WTC11 (cell line): ENCODE results near the gene SLC9A7. TPM values are rescaled to one million over a fixed set of nuclear protein-coding genes. Genes with fewer than 3 reads are reported as not detected.

Experiments used
- ATAC-seq: fragments of 200-7000 bp; cut with Tn5 transposase; 2 replicates; pipeline ENCODE4 v1.10.0; 2021; ENCODE audit warnings: mild to moderate bottlenecking, moderate library complexity
- CTCF ChIA-PET: fragments of 300-600 bp; sonication (Branson Sonifier 250); formaldehyde crosslinking; loops from one replicate; lab custom pipeline; 2021; ENCODE audit warnings: antibody characterized with exemption; lab: Charles Lee
- POLR2A ChIA-PET: fragments of 350-600 bp; sonication (Branson Sonifier 250); formaldehyde crosslinking; loops from one replicate; lab custom pipeline; 2021; ENCODE audit warnings: antibody characterized with exemption; lab: Charles Lee
- DNase-seq: peaks from one replicate; pipeline ENCODE4 v3.0.0; 2021; ENCODE audit warnings: low spot score
- H3K27ac Mint-ChIP-seq: 2 replicates; pipeline ENCODE4 v1.8.0; 2021; ENCODE audit warnings: mixed read lengths
- H3K27me3 Mint-ChIP-seq: 2 replicates; pipeline ENCODE4 v1.8.0; 2021; ENCODE audit warnings: low read depth, mild to moderate bottlenecking, moderate library complexity, mixed read lengths
- H3K36me3 Mint-ChIP-seq: 2 replicates; pipeline ENCODE4 v1.8.0; 2021; ENCODE audit warnings: mixed read lengths
- H3K4me1 Mint-ChIP-seq: 2 replicates; pipeline ENCODE4 v1.8.0; 2022; ENCODE audit warnings: mixed read lengths
- H3K4me3 Mint-ChIP-seq: 2 replicates; pipeline ENCODE4 v1.8.0; 2021; ENCODE audit warnings: mild to moderate bottlenecking, moderate library complexity, mixed read lengths
- H3K9me3 Mint-ChIP-seq: 2 replicates; pipeline ENCODE4 v1.8.0; 2021; ENCODE audit warnings: mixed read lengths
- ATF1 ChIP-seq: sonication (generic); formaldehyde crosslinking; IDR thresholded peaks from 2 replicates; pipeline ENCODE4 v1.8.1; 2023; ENCODE audit warnings: mild to moderate bottlenecking, moderate library complexity, missing genetic modification reagents
- CREB1 ChIP-seq: sonication (generic); formaldehyde crosslinking; IDR thresholded peaks from 2 replicates; pipeline ENCODE4 v1.8.0; 2023; ENCODE audit warnings: mild to moderate bottlenecking, missing genetic modification reagents
- CREM ChIP-seq: sonication (generic); formaldehyde crosslinking; IDR thresholded peaks from 2 replicates; pipeline ENCODE4 v1.8.1; 2022; ENCODE audit warnings: mild to moderate bottlenecking, missing genetic modification reagents, moderate library complexity
- E2F5 ChIP-seq: sonication (generic); formaldehyde crosslinking; IDR thresholded peaks from 2 replicates; pipeline ENCODE4 v1.8.1; 2022; ENCODE audit warnings: mild to moderate bottlenecking, moderate library complexity, missing genetic modification reagents
- ELF4 ChIP-seq: sonication (generic); formaldehyde crosslinking; IDR thresholded peaks from 2 replicates; pipeline ENCODE4 v1.8.1; 2022; ENCODE audit warnings: low read depth, mild to moderate bottlenecking, moderate library complexity, missing genetic modification reagents
- ETV6 ChIP-seq: sonication (generic); formaldehyde crosslinking; IDR thresholded peaks from 2 replicates; pipeline ENCODE4 v1.8.1; 2022; ENCODE audit warnings: mild to moderate bottlenecking, missing genetic modification reagents
- FOXP1 ChIP-seq: sonication (generic); formaldehyde crosslinking; IDR thresholded peaks from 2 replicates; pipeline ENCODE4 v1.8.0; 2022; ENCODE audit warnings: missing genetic modification reagents, mild to moderate bottlenecking, moderate library complexity, borderline replicate concordance
- GABPB1 ChIP-seq: sonication (generic); formaldehyde crosslinking; IDR thresholded peaks from 2 replicates; pipeline ENCODE4 v1.8.1; 2023; ENCODE audit warnings: mild to moderate bottlenecking, missing genetic modification reagents
- GTF2I ChIP-seq: fragments of 250-450 bp; sonication (Bioruptor Pico); conservative IDR thresholded peaks from 2 replicates; pipeline ENCODE4 v1.4.0; 2021; ENCODE audit warnings: mild to moderate bottlenecking
- JUN ChIP-seq: sonication (generic); formaldehyde crosslinking; IDR thresholded peaks from 2 replicates; pipeline ENCODE4 v1.8.0; 2023; ENCODE audit warnings: mild to moderate bottlenecking, missing genetic modification reagents
- KAT7 ChIP-seq: sonication (generic); formaldehyde crosslinking; IDR thresholded peaks from 2 replicates; pipeline ENCODE4 v1.8.1; 2023; ENCODE audit warnings: missing genetic modification reagents, mild to moderate bottlenecking, borderline replicate concordance
- MAX ChIP-seq: sonication (generic); formaldehyde crosslinking; IDR thresholded peaks from 2 replicates; pipeline ENCODE4 v1.8.0; 2022; ENCODE audit warnings: mild to moderate bottlenecking, missing genetic modification reagents
- NFE2L1 ChIP-seq: sonication (generic); formaldehyde crosslinking; IDR thresholded peaks from 2 replicates; pipeline ENCODE4 v1.8.1; 2023; ENCODE audit warnings: missing genetic modification reagents
- NFYB ChIP-seq: sonication (generic); formaldehyde crosslinking; conservative IDR thresholded peaks from 2 replicates; pipeline ENCODE4 v1.8.0; 2022; ENCODE audit warnings: low read depth, missing genetic modification reagents
- NR1H2 ChIP-seq: sonication (generic); formaldehyde crosslinking; IDR thresholded peaks from 2 replicates; pipeline ENCODE4 v1.9.0; 2021; ENCODE audit warnings: mild to moderate bottlenecking, moderate library complexity, missing genetic modification reagents
- NR3C1 ChIP-seq: sonication (generic); formaldehyde crosslinking; conservative IDR thresholded peaks from 2 replicates; pipeline ENCODE4 v1.8.1; 2023; ENCODE audit warnings: low read depth, mild to moderate bottlenecking, missing genetic modification reagents
- RELA ChIP-seq: sonication (generic); formaldehyde crosslinking; IDR thresholded peaks from 2 replicates; pipeline ENCODE4 v1.8.1; 2022; ENCODE audit warnings: missing genetic modification reagents, mild to moderate bottlenecking, borderline replicate concordance
- SP1 ChIP-seq: sonication (generic); formaldehyde crosslinking; conservative IDR thresholded peaks from 2 replicates; pipeline ENCODE4 v1.8.1; 2022; ENCODE audit warnings: missing genetic modification reagents
- TEAD1 ChIP-seq: sonication (generic); formaldehyde crosslinking; IDR thresholded peaks from 2 replicates; pipeline ENCODE4 v1.8.0; 2022; ENCODE audit warnings: mild to moderate bottlenecking, missing genetic modification reagents
- TP53 ChIP-seq: sonication (generic); formaldehyde crosslinking; IDR thresholded peaks from 2 replicates; pipeline ENCODE4 v1.8.1; 2023; ENCODE audit warnings: mild to moderate bottlenecking, missing genetic modification reagents
- USF1 ChIP-seq: sonication (generic); formaldehyde crosslinking; IDR thresholded peaks from 2 replicates; pipeline ENCODE4 v1.8.0; 2022; ENCODE audit warnings: mild to moderate bottlenecking, missing genetic modification reagents
- ZBTB21 ChIP-seq: sonication (generic); formaldehyde crosslinking; IDR thresholded peaks from 2 replicates; pipeline ENCODE4 v1.8.1; 2023; ENCODE audit warnings: mild to moderate bottlenecking, missing genetic modification reagents, borderline replicate concordance
- ZNF396 ChIP-seq: fragments of 250-450 bp; sonication (Bioruptor Pico); IDR thresholded peaks from 2 replicates; pipeline ENCODE4 v1.8.0; 2021; ENCODE audit warnings: mild to moderate bottlenecking, moderate library complexity, borderline replicate concordance
- ZNF532 ChIP-seq: fragments of 250-450 bp; sonication (Bioruptor Pico); IDR thresholded peaks from 2 replicates; pipeline ENCODE4 v1.9.0; 2021; ENCODE audit warnings: mild to moderate bottlenecking, borderline replicate concordance
- ZNF671 ChIP-seq: fragments of 250-450 bp; sonication (Bioruptor Pico); IDR thresholded peaks from 2 replicates; pipeline ENCODE4 v1.8.0; 2021; ENCODE audit warnings: mild to moderate bottlenecking
- total RNA-seq: library from RNA; stranded (reverse); gene quantifications from 3 replicates; pipeline ENCODE4 v1.2.3, GENCODE V29; 2021
- TF ChIP-seq, protein P1 (sequence below): sonication (generic); formaldehyde crosslinking; IDR thresholded peaks from 2 replicates; pipeline ENCODE4 v1.8.1; 2023; ENCODE audit warnings: mild to moderate bottlenecking, missing genetic modification reagents, moderate library complexity
- TF ChIP-seq, protein P2 (sequence below): sonication (generic); formaldehyde crosslinking; IDR thresholded peaks from 2 replicates; pipeline ENCODE4 v1.8.1; 2022; ENCODE audit warnings: mild to moderate bottlenecking, missing genetic modification reagents, moderate library complexity, borderline replicate concordance
- TF ChIP-seq, protein P3 (sequence below): fragments of 250-450 bp; sonication (Bioruptor Pico); IDR thresholded peaks from 2 replicates; pipeline ENCODE4 v1.9.0; 2021; ENCODE audit warnings: mild to moderate bottlenecking

Gene SLC9A7
- total RNA-seq, 1 experiment from 2014 or later, result 18.0 TPM

DNA sequence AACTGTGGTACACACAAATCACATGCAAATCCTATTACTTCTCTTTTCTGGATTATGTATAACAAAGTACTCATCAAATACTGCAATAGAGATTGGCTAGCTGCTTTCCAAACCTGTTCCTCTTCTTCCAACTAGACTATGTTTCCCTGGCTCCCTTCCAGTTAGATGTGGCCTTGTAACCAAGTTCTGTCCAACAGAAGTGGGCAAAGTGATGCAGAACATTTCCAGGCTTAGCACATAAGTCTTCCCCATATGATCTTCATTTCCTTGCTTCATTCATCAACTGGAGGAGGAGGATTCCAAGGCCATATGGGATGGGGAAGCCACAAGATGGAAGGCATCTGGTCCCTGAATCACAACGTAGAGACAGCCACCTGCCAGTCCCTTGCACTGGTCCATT, 8.0 kb downstream of the SLC9A7 start:
- TF ChIP-seq ZNF671 (CRISPR knock-in tag), result no peak
- TF ChIP-seq, protein P1, sequence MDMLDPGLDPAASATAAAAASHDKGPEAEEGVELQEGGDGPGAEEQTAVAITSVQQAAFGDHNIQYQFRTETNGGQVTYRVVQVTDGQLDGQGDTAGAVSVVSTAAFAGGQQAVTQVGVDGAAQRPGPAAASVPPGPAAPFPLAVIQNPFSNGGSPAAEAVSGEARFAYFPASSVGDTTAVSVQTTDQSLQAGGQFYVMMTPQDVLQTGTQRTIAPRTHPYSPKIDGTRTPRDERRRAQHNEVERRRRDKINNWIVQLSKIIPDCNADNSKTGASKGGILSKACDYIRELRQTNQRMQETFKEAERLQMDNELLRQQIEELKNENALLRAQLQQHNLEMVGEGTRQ (CRISPR knock-in tag), result no peak
- TF ChIP-seq NR1H2 (CRISPR knock-in tag), result no peak
- TF ChIP-seq ELF4, result no peak
- no peak for TF ChIP-seq KAT7
- no peak for TF ChIP-seq NFE2L1 (CRISPR knock-in tag)
- TF ChIP-seq, protein P2, sequence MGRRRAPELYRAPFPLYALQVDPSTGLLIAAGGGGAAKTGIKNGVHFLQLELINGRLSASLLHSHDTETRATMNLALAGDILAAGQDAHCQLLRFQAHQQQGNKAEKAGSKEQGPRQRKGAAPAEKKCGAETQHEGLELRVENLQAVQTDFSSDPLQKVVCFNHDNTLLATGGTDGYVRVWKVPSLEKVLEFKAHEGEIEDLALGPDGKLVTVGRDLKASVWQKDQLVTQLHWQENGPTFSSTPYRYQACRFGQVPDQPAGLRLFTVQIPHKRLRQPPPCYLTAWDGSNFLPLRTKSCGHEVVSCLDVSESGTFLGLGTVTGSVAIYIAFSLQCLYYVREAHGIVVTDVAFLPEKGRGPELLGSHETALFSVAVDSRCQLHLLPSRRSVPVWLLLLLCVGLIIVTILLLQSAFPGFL, result no peak
- TF ChIP-seq JUN (CRISPR knock-in tag), result no peak
- no peak for TF ChIP-seq CREB1
- no peak for TF ChIP-seq ZBTB21 (CRISPR knock-in tag)
- TF ChIP-seq E2F5 (CRISPR knock-in tag), result no peak
- TF ChIP-seq CREM (CRISPR knock-in tag), result no peak
- no peak for TF ChIP-seq ZNF532
- no peak for TF ChIP-seq RELA (CRISPR knock-in tag)
- TF ChIP-seq NFYB (CRISPR knock-in tag), result no peak
- no peak for TF ChIP-seq ZNF396 (CRISPR knock-in tag)
- no peak for TF ChIP-seq GTF2I
- no peak for TF ChIP-seq USF1
- TF ChIP-seq SP1 (CRISPR knock-in tag), result no peak
- TF ChIP-seq MAX (CRISPR knock-in tag), result no peak
- ATAC-seq (no peak), DNase-seq (no peak)
- Mint-ChIP-seq H3K27ac (no peak overlapping the region), H3K27me3 (no peaks in the 10 kb centered on the region), H3K4me1 (peaks cover 9% of the 10 kb centered on the region), H3K4me3 (no peak overlapping the region), H3K9me3 (peaks cover 9% of the 10 kb centered on the region), H3K36me3 (no peaks in the 10 kb centered on the region; the same call in 1 of the 2 replicates)
- ChIA-PET POLR2A (no interaction called here), CTCF (no interaction called here)

DNA sequence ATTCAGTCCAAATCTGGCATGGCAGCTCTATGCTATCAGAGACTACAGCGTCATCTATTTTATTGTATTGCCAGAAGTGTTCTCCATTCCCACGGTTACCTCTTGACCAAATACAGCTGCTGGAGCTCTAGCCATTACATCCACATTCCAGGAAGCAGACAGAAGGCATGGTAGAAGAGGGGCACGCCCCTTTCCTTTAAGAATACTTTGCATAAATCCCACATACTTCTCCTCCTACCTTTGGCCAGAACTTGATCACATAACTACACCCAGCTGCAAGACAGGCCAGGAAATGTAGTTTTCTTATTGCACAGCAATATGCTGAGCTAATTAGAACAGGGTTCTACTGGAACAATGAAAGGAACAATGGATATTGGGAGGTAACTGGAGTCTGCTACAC, 14.9 kb downstream of the SLC9A7 start:
- Mint-ChIP-seq H3K27ac (no peak overlapping the region), H3K27me3 (no peaks in the 10 kb centered on the region), H3K4me3 (no peak overlapping the region), H3K9me3 (peaks cover 42% of the 10 kb centered on the region), H3K36me3 (peaks cover 23% of the 10 kb centered on the region), H3K4me1 (peaks cover 6% of the 10 kb centered on the region)
- ATAC-seq, result no peak
- ChIA-PET CTCF (no interaction called here), POLR2A (no interaction called here)
- DNase-seq, result no peak
- no peak for TF ChIP-seq TP53 (CRISPR knock-in tag)
- no peak for TF ChIP-seq SP1 (CRISPR knock-in tag)
- no peak for TF ChIP-seq RELA (CRISPR knock-in tag)
- no peak for TF ChIP-seq TEAD1 (CRISPR knock-in tag)
- TF ChIP-seq JUN (CRISPR knock-in tag), result no peak
- TF ChIP-seq FOXP1 (CRISPR knock-in tag), result no peak
- TF ChIP-seq NR3C1 (CRISPR knock-in tag), result no peak
- TF ChIP-seq MAX (CRISPR knock-in tag), result no peak
- TF ChIP-seq, protein P3, sequence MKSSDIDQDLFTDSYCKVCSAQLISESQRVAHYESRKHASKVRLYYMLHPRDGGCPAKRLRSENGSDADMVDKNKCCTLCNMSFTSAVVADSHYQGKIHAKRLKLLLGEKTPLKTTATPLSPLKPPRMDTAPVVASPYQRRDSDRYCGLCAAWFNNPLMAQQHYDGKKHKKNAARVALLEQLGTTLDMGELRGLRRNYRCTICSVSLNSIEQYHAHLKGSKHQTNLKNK (CRISPR knock-in tag), result no peak
- no peak for TF ChIP-seq USF1
- no peak for TF ChIP-seq GABPB1 (CRISPR knock-in tag)
- no peak for TF ChIP-seq ATF1 (CRISPR knock-in tag)
- no peak for TF ChIP-seq CREM (CRISPR knock-in tag)
- no peak for TF ChIP-seq ETV6 (CRISPR knock-in tag)
